GM19043 (cell line): ENCODE results near the gene MPPED1.

Experiments
- ATAC-seq: cut with Tn5 transposase; IDR thresholded peaks from one replicate; pipeline ENCODE4 v1.9.1; 2021; ENCODE audit warnings: low read depth; ENCODE audit not compliant: unreplicated experiment

The MPPED1 gene

GRCh38 chr22:43428005-43428485, 16.2 kb downstream of the MPPED1 start:
- no peak for ATAC-seq

DNA sequence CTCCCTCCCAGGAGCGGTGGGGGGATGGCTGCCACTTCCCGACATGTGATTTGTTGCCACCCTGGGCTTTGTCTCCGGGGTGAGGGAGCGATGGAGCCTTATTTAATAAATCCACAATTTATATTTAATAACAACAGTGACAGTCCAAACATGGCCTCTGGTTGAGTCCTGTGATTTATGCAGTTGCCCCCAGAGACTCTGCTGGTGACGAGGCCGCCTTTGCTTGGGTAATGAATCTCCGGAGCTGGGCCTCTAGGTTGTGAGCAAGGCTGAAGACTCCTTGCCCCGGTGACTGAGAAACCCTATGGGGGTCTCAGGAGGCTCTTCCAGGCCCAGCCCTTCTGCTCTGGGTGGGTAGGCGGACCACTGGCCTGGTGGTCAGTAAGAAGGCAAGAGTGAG, 16.7 kb downstream of the MPPED1 start:
- no peak for ATAC-seq

- ATAC-seq: no peak
Measured at GRCh38 chr22:43429426-43429825, 17.6 kb downstream of the MPPED1 start.

GRCh38 chr22:43431808-43432554, 20.2 kb downstream of the MPPED1 start:
- ATAC-seq: no peak

- ATAC-seq: no peak
Measured at GRCh38 chr22:43432883-43433415, 21.1 kb downstream of the MPPED1 start.

GRCh38 chr22:43433451-43434274, 21.8 kb downstream of the MPPED1 start:
- ATAC-seq: no peak

DNA sequence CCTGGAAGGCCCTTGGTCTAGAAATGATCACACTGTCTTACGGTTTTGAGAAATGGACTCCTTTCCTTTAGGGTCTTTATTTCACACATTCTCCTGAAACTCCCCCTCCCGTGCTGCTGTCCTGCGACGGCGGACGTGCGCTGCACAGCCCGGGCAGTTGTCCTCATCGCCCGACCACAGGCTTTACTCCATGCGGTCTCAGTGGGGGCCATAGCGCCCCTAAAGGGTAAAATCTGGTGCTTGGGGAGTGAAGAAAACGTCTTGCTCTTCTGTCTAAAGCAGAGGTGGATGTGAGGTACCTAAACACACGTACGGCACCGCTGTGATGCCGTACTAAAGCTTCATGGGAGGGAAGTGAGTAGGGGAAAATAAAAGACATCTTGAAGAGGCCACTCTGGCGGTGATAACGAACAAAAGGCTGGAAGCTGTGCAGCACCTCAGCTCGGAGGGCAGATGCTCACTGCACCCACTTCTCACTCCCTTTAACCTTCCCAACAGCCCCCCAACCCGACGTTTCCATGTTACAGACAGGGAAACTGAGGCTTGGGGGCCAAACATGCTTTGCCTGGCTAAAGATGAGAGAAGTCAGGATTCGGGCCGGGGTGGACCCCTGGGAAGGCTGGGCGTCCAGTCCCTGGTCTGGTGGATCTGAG, 22.6 kb downstream of the MPPED1 start:
- no peak for ATAC-seq

DNA sequence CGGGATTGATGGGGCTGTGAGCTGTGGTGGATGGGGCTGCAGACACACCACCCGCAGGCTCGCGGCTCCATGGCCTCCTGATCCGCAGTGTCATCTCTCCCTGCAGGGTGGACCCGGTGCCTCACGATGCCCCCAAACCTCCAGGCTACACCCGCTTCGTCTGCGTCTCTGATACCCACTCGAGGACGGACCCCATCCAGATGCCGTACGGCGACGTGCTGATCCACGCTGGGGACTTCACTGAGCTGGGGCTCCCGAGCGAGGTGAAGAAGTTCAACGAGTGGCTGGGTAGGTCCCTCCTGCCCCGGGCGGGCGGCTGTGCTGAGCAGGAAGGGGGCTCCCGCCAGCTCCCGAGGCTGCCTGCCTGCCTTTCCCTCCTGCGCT, 23.1 kb downstream of the MPPED1 start:
- no peak for ATAC-seq

DNA sequence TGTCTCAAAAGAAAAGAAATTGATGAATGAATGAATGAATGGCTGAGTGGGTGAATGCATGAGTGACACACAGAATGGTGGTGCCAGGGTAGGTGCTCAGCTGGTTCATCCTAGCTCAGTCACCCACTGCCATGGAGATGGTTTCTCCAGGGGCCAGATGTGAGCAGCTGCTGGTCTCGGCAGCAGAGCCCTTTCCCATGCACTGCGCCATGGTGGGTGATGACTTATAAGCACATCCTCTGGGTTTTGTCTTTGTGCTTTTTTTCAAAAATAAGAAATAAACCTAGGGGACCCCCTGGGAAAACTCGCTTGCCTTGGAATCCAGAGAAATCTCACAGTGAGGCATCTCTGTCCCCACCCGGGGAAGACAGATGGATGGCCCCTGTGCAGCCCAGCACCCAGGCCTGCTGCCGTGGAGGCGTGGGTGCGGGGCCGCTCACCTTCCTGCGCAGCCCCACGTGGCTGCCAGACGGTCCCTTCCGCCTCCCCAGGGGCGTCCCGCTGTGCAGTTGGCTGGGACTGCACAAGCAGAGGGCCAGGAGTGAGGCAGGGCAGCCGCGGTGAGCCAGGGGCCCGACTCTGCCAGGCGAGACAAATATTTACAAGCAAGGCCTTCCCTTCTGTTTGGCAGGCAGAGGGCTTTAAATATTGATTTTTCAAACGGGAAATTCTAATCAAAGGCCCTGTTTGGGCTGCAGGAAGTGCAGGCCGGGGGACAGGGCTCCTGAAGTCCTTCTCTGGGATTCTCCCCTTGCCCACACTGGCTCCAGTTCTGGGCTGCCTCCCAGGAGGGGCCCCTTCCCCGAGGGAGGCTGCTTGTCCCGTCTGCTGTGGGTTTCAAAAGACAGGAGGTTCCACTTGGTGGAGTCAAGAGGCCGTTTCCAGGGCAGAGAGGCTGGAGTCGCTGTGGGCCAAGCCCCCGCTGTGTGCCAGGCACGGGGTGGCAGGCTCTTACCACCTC, 24.3 kb downstream of the MPPED1 start:
- no peak for ATAC-seq

GRCh38 chr22:43436868-43437267, 25.1 kb downstream of the MPPED1 start:
- no peak for ATAC-seq

DNA sequence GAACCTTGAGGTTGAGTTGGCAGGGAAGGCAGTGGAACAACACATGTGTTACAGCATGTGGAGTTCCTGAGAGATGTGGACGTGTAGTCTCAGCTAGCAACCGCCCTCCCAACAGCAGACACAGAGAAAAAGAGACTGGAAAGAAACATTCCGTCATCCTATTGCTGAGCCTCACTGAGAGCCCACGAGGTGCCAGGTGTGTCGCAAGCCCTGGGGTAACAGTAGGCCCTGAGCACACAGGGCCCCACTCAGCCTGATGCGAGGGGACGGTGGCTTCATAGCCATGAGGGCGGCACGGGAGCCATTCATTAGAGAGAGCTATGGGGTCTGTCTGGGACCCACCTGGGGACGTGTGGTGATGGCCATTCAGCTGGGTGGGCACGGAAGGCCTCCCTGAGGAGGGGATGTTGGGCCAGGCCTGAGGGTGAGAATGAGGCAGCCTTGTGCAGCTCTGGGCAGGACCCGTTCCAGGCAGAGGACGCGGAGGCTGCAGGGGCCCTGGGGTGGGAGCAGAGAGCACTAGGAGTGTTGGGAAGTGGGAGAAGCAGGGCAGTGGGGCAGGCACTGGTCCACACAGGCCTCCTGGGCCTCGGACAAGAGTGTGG, 26.2 kb downstream of the MPPED1 start:
- ATAC-seq: no peak

GRCh38 chr22:43438666-43439347, 27.0 kb downstream of the MPPED1 start:
- ATAC-seq: no peak

- no peak for ATAC-seq
Measured at GRCh38 chr22:43439368-43440103, 27.7 kb downstream of the MPPED1 start.

- ATAC-seq: no peak
Measured at GRCh38 chr22:43440104-43440387, 28.2 kb downstream of the MPPED1 start.

- ATAC-seq: no peak
Measured at GRCh38 chr22:43440556-43440955, 28.7 kb downstream of the MPPED1 start.

GRCh38 chr22:43441216-43441615, 29.4 kb downstream of the MPPED1 start:
- ATAC-seq: no peak

DNA sequence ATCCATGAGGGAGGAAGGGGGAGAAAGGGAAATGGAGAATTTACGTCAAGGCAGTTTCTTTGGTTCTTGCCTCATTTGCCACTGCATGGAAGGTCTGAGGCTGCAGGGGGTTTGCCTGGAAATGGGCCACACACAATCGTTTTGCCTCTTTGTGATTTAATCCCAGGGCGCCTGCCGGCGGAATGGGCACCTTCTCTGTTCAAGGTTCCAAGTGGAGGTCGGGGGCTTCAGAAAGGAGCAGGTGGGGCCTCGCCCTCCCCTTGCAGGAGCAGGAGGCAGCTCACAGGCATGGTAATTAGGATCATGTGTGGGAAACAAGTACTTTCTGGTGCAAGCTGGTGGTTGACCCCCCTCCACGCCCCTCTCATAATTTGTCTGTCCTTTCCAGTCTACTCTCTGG, 29.9 kb downstream of the MPPED1 start:
- ATAC-seq: no peak

GRCh38 chr22:43442386-43443151, 30.8 kb downstream of the MPPED1 start:
- no peak for ATAC-seq
